GM15510 (cell line): Measurements from ENCODE around the gene PLA2G3.

Experiments used
- POLR2A ChIP-seq: IDR thresholded peaks from 3 replicates; pipeline ENCODE4 v1.6.1; 2011; ENCODE audit warnings: borderline replicate concordance; ENCODE audit not compliant: insufficient read length; ENCODE audit errors: extremely low read depth

The PLA2G3 gene

DNA sequence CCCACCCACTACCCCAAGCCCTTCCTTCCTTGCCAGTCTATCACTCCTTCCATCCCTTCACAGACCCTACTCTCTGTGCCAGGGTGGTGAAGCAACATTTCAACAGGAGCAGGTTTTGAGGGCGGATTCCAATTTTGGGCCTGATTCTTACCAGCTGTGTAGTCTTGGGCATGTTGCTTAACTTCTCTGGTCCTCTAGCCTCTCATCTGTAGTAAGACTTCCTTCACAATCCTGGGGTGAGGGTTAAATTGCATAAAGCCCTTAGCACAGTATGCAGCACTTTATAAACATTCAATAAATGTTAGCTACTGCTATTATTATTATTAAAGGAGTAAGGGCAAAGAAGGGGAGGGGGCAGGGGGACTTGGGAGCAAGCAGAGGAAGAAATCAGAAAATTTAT lies 14.7 kb upstream of the PLA2G3 start:
- TF ChIP-seq POLR2A, result no peak

DNA sequence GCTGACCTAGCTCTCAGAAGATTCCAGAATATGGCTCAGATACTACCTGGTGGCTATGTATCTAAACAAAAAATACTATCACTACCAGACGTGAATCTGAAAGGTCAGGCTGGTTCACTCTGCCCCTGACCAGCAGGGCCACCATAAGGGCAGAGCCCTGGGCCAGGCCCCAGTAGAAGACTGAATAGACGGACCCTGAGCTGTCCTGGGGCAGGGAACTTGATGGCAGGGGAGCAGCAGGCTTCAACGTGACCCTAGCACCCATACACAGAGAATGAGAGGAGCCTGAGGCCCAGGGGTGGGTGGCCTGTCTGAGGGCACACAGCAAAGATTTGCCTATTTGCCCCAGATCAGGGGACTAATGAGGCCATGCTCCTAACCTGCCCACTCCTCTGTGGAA lies 13.0 kb upstream of the PLA2G3 start:
- TF ChIP-seq POLR2A, result no peak

DNA sequence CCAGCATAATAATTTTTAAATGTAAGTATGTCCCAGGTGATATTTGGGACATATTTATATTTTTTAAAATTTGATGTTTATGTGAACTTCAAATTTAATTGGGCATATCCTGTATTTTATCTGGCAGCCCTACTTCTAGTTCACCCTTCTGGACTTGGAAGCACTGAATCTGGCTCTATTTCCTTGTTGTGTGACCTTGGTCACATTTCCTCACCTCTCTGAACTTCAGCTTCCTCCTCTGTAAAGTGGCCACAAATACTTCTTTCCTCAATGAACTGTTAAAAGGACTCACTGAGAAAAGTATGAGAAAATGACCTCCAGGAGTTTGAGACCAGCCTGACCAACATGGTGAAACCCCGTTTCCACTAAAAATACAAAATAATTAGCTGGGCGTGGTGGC lies 11.6 kb upstream of the PLA2G3 start:
- TF ChIP-seq POLR2A, result no peak

DNA sequence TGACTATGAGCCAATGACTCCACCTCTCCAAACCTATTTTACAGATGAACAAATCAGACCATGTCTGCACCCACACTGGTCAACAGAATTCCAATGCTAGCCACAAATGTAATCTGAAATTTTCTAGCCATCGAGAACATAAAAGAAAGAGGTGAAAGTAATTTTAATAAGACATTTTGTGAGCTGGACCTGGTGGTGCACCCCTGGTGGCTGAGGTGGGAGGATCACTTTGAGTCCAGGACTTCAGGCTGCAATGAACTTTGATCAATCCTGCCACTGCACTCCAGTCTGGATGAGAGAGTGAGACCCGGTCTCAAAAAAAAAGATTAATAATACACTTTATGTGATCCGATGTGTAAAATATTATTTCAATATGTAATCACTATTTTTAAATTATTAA lies 10.3 kb upstream of the PLA2G3 start:
- no peak for TF ChIP-seq POLR2A

DNA sequence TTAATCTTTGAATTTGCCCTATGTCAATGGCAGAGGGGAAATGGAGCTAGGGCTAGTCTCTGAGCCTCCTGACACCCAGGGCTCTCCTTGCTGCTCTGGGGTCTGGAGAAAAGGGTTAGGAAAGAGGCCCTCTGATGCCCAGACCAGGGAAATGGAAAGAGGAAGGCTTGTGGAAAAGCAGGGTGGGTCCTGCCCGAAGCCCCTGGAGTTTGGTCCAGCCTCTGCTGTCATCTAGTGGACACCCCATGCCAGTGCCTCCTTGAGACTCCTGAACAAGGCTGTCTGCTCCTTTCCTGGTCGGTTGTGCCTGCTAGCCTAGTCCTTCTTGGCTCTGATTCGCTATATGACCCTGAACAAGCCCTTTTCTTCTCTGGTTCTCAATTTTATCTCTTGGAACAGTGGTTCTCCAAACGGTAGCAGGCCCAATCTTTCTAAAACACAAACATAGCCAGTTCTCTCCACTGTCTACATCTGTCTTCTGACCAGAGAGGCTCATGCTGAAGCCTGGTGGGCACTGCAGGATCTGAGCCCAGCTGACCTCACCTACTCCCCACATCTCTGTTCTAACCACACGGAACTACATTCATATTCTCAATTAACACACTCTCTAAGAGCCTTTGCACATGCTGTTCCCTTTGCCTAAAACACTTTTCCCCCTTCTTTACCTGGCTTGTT lies 8.8 kb upstream of the PLA2G3 start:
- no peak for TF ChIP-seq POLR2A

DNA sequence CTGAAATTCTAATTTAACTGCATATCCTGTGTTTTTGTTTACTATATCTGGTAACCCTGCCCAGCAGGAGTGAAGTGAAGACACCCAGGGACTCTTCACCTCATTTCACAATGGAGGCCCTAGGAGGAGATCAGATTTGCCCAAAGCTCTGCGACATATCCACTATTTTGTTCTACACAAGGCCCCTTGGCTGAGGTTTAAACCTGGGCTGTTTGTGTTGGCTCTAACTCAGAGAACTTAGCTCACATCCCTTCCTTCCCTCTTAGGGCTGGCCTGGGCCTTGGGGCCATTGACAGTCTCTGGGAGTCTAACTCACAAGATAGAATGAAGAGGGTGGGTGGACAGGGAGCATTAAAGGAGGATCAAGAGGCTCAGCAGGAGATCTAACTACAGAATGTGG lies 8.2 kb upstream of the PLA2G3 start:
- no peak for TF ChIP-seq POLR2A

DNA sequence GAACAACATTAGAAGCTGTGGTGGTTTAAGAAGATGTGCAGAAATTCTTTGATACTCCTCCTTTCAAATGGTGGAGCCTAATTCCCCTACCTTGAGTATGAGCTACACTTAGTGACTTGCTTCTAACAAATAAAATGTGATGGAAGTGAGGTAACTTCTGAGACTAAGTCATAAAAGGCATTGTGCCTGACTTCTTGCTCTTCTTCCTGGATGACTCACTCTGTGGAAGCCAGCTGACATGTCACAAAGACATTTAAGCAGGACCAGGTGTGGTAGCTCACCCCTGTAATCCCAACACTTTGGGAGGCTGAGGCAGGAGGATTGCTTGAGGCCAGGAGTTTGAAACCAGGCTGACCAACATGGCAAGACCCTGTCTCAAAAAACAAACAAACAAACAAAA lies 3.9 kb upstream of the PLA2G3 start:
- no peak for TF ChIP-seq POLR2A

DNA sequence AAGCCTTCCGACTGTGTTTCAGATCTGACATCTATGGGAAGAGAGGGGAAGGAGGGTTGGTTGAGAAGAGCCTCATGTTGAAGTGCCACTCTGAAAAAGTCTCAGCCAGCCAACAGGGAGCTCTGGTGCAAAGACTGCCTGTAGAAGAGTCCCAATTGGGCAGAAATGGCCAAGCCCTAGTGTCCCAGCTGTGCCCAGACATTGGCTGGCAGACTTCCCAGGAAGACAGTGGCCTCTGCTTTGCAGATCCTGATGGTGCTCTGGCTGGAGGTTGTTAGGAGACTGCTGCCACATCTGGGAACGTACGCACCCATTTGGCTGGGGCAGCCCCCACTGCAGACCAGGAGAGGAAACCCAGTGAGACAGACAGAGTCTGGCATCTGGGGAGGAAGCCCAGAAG lies 3.2 kb upstream of the PLA2G3 start:
- TF ChIP-seq POLR2A, result no peak

DNA sequence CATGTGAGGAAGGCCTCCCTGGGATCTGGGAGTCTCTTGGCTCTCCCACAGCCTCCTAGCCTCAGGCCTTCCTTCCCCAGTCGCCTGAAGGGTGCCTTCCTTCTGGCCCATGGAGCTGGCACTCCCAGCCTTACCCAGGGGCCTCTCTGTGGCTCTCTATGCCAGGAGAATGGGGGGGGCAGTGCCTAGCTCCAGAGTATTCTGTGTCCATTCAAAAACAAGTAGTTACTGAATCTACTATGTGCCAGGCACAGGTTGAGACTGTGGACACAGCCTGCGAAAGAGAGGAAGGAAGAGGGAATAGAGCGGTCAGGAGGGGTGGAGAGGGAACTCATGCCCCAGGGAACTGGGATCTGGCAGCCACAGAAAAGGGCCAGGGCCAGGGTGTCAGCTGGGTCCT lies 2.7 kb upstream of the PLA2G3 start:
- no peak for TF ChIP-seq POLR2A

DNA sequence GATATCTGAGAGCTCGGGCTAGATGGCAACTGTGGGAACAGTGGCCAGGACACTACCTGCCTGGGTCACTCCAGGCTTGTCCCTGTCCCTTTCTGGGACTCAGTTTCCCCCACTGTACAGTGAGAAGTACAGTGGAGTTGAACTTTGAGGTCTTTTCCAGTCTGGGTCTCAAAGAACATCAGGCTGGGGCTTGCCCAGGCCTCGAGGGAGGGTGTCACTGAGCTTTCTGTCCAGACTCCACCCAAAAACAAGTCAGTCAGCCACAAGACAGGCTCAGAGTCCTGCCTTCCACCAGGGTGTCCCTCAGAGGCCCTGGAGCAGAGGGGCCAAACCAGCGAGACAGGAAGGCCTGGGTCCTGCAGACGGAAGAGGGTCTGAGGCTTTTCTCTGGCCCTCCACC lies 2.0 kb upstream of the PLA2G3 start:
- TF ChIP-seq POLR2A, result no peak

DNA sequence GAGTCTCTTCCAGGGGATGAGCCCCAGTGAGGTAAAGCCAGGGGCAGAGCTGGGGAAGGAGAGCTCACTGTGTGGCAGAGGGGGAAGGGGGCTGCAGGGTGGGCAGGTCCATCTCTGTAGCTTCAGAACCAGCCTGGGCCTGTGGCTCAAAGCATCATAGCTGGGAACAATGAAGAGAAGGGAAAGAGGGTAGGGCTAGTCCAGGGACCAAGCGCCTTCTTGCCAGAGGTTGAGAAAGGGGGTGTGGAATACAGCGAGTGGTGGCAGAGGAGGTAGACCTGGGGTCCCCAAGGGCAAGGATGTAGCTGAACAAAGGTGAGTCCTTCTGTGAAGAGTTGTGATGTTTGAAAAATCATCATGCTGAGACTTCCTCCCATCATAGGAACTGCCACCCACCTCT lies 1.2 kb upstream of the PLA2G3 start:
- no peak for TF ChIP-seq POLR2A

DNA sequence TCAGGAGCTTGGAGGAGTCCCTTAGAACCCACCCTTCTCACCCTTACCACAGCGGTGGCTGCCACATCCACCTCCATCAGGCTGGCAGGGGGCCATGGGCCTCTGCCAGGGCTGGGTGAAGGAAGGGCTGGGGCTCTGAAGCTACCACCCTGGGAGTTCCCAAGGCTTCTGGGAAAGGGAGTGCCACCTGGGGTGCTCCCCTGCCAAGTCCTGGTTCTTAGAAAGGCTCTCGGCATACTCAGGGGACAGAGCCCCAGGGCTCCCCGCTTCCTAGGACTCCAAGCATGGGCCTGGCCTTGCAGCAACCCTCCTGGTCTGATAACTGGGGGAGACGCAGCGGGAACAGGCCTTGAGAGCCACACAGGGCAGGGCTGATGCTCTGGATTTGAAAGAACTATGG lies 438 bp upstream of the PLA2G3 start:
- no peak for TF ChIP-seq POLR2A

DNA sequence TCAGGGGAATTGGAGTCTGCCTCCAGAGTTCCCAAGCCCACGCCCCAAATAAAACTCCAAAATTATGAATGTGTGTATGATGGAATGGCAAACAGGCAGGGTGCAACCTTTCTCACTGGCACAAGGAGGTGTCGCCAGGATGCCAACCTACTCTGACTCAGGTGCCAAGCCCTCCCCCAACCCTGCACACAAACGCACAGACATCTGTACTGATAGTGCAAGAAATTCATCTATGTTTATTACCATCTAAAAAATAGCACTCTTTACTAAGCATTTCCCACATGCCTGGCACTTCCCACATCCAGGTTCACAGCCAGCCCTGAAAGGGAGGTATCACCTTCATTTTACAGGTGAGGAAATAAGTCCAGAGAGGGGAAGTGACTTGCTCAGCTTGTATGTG lies 1.2 kb downstream of the PLA2G3 start:
- no peak for TF ChIP-seq POLR2A

DNA sequence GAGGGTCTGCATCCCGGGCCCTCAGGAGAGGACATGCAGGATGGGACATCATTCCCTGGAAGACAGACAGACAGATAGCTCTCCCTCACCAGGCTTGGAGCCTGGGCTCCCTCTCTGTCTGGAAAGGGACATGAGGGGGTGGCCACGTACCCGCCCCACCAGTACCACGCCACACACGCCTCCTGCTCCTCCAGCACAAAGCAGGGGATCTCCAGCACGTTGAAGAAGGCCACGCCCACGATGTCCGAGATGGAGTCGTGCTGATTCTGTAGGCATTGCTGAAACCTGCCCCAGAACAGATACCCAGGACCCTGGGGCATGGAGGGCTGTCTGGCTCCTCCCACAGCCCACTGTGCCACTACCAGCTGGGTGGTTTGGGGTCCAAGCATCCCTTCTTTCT lies 2.2 kb downstream of the PLA2G3 start:
- no peak for TF ChIP-seq POLR2A

DNA sequence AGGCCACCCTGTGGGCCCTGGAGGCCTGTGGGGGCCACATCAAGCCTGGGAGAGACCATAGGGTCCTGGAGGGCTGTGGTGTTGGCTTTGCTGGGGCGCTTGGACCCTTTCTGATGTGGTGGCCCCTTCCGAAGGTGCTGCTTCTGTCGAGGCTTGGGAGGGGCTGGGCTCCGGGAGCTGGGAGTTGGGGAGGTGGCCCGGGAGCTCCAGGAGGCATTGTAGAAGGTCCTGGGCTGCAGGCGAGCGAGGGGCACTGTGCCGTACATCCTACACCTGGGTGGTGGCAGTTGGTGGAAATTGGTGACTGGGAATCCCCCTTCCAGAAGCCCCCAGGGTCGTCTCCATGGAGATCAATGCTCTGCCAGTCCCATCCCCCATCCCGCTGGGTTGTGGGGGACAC lies 2.6 kb downstream of the PLA2G3 start:
- no peak for TF ChIP-seq POLR2A

DNA sequence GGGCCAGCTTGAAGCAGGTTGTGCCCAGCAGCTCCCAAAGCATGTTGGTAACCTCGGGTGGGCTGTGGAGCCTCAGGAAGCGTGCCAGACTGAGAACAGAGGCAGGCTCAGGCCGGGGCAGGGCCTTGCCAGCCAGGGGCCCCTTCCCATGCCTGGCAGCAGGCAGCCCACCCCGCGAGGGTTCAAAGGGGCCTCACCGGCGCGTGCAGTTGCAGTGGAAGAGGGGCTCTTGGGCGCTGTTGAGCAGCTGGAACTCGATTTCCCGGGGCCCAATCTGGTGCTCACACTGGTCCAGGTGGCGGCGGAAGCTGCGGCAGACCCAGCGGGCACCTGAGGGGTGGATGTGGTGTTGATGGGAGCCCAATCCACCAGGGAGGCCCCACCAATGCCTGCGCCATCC lies 3.6 kb downstream of the PLA2G3 start:
- TF ChIP-seq POLR2A, result no peak

DNA sequence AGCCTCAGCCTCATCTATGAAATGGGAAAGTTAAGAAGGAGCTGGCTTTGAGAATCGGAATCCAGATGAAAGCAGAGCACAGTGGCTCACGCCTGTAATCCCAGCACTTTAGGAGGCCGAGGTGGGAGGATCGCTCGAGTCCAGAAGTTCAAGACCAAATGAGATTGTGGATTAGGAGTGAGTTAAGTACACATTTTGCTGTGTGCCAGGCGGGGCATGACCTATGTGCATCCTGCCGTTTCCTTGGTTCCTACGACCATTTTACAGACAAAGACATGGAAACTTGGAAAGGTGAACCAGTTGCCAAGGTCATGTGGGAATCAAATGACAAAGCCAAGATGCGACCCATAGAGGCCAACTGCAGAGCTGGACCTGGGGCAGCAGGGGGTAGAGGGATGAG lies 4.2 kb downstream of the PLA2G3 start:
- no peak for TF ChIP-seq POLR2A

DNA sequence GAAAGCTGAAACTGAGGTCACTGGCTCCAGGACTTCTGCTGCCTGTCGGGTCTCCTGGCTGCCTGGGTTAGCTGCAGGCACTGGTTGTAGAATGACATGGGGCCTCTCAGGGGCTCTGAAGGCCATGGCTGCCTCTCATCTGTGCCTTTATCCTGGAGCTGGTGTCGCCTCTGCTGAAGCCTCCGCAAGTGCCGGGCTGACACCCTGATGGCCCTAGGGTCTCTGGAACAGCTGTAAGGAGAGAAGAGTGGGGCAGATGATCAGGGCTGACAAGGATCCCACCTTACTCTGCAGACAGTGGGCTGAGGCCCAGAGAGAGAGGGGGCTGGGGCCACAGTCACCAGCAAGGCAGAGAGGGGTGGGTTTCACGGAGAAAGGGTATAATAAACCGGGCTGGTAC lies 4.6 kb downstream of the PLA2G3 start:
- TF ChIP-seq POLR2A, result no peak

DNA sequence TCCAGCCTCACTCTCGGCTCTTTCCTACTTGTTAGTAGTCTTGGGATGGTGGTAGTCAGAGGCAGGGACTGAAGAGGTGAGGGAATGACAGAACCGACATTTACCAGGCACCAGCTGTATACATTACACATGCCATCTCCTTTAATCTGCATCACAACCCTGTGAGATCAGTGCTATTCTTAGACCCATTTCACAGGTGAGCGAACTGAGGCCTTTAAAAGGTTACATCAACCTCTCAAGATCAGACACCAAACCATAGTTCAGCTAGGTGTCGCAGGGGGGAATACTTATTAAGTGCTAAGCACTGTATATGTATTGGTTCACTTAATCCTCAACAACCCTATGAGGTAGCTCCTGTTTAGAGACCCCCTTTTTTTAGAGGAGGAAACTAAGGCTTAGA lies 5.6 kb downstream of the PLA2G3 start:
- no peak for TF ChIP-seq POLR2A

DNA sequence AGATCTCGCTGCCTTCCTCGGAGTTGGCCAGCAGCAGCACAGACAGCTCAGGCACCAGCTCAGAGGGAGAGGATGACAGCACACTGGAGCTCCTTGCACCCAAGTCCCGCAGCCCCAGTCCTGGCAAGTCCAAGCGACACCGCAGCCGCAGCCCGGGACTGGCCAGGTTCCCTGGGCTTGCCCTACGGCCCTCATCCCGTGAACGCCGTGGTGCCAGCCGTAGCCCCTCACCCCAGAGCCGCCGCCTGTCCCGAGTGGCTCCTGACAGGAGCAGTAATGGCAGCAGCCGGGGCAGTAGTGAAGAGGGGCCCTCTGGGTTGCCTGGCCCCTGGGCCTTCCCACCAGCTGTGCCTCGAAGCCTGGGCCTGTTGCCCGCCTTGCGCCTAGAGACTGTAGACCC lies 6.4 kb downstream of the PLA2G3 start:
- TF ChIP-seq POLR2A, result no peak
